K562 (cell line): ENCODE results near the gene FAAP100. TPM values are rescaled to one million over a fixed set of nuclear protein-coding genes. Genes with fewer than 3 reads are reported as not detected.

Experiments used
- ATF1 ChIP-seq, 2 experiments: fragments of 450-650 bp in 1 of 2; IDR thresholded peaks; 2 replicates each; pipeline ENCODE4 v1.6.1; 2016; ENCODE audit warnings: missing compliant biosample characterization in 1 of 2, missing genetic modification characterization in 1 of 2
- CBX5 ChIP-seq: IDR thresholded peaks from 2 replicates; pipeline ENCODE4 v1.6.1; 2014; ENCODE audit warnings: low read depth, borderline replicate concordance
- CSDE1 ChIP-seq, 2 experiments: fragments of 450-650 bp; IDR thresholded peaks; 2 replicates each; pipeline ENCODE4 v1.6.1; 2016; ENCODE audit warnings: mild to moderate bottlenecking in 1 of 2
- ESRRB ChIP-seq: fragments of 250-450 bp; sonication (Bioruptor Pico); IDR thresholded peaks from 2 replicates; pipeline ENCODE4 v1.5.0; 2020; ENCODE audit warnings: mild to moderate bottlenecking, moderate library complexity, borderline replicate concordance
- ETV1 ChIP-seq: fragments of 450-650 bp; conservative IDR thresholded peaks from 2 replicates; pipeline ENCODE4 v1.6.1; 2016; ENCODE audit warnings: missing genetic modification characterization, control low read depth, low read depth, missing compliant biosample characterization
- FOXA1 ChIP-seq: fragments of 450-650 bp; IDR thresholded peaks from 2 replicates; pipeline ENCODE4 v1.6.1; 2016; ENCODE audit warnings: mild to moderate bottlenecking, borderline replicate concordance
- FOXJ3 ChIP-seq: sonication (generic); formaldehyde crosslinking; IDR thresholded peaks from 2 replicates; pipeline ENCODE4 v1.4.0; 2020; ENCODE audit warnings: mild to moderate bottlenecking, missing genetic modification reagents
- KLF13 ChIP-seq: fragments of 450-650 bp; IDR thresholded peaks from 2 replicates; pipeline ENCODE4 v1.6.1; 2016; ENCODE audit warnings: missing genetic modification characterization, low read depth, mild to moderate bottlenecking, missing compliant biosample characterization, moderate library complexity, borderline replicate concordance
- KLF6 ChIP-seq: fragments of 250-450 bp; sonication (Bioruptor Pico); IDR thresholded peaks from 2 replicates; pipeline ENCODE4 v1.4.0; 2020; ENCODE audit warnings: mild to moderate bottlenecking, moderate library complexity, borderline replicate concordance
- MED1 ChIP-seq: sonication (generic); formaldehyde crosslinking; IDR thresholded peaks from 2 replicates; pipeline ENCODE4 v1.8.1; 2023; ENCODE audit warnings: missing genetic modification reagents, borderline replicate concordance
- MYNN ChIP-seq, 2 experiments: sonication (generic); formaldehyde crosslinking in 1 of 2; IDR thresholded peaks; 2 replicates each; pipeline versions ENCODE4 v1.5.0 to v1.6.1; 2016 to 2020; ENCODE audit warnings: antibody characterized with exemption in 1 of 2, missing genetic modification reagents in 1 of 2
- NCOA1 ChIP-seq: fragments of 450-650 bp; IDR thresholded peaks from 2 replicates; pipeline ENCODE4 v1.6.1; 2016; ENCODE audit warnings: low read depth
- PHB ChIP-seq: fragments of 250-450 bp; sonication (Bioruptor Pico); IDR thresholded peaks from 2 replicates; pipeline ENCODE4 v1.5.0; 2021
- POLR2B ChIP-seq: fragments of 450-650 bp; IDR thresholded peaks from 2 replicates; pipeline ENCODE4 v1.6.1; 2018; ENCODE audit warnings: low read depth; ENCODE audit not compliant: partially characterized antibody
- PTTG1 ChIP-seq: fragments of 450-650 bp; IDR thresholded peaks from 2 replicates; pipeline ENCODE4 v1.6.1; 2016; ENCODE audit warnings: low read depth, mild to moderate bottlenecking, missing genetic modification characterization, missing compliant biosample characterization
- SMARCE1 ChIP-seq: fragments of 450-650 bp; IDR thresholded peaks from 2 replicates; pipeline ENCODE4 v1.7.1; 2016; ENCODE audit warnings: mild to moderate bottlenecking
- STAT5B ChIP-seq: fragments of 250-450 bp; sonication (Bioruptor Pico); IDR thresholded peaks from 2 replicates; pipeline ENCODE4 v1.8.0; 2021; ENCODE audit warnings: mild to moderate bottlenecking, inconsistent platforms
- ZNF311 ChIP-seq: fragments of 250-450 bp; sonication (Bioruptor Pico); IDR thresholded peaks from 2 replicates; pipeline ENCODE4 v1.4.0; 2020; ENCODE audit warnings: mild to moderate bottlenecking, moderate library complexity
- ZNF583 ChIP-seq: fragments of 250-450 bp; sonication (Bioruptor Pico); IDR thresholded peaks from 2 replicates; pipeline ENCODE4 v1.4.0; 2020
- ZNF589 ChIP-seq: fragments of 200-800 bp; sonication (Bioruptor generic); IDR thresholded peaks from 2 replicates; pipeline ENCODE4 v1.6.1; 2016; ENCODE audit warnings: low read depth, missing genetic modification characterization, missing compliant biosample characterization
- polyA plus RNA-seq, 8 experiments: library from polyadenylated mRNA; depleted of rRNA in 4 of 8; stranded (reverse) in 5 of 8; unstranded in 3 of 8; fragments of >200 nt; fragmentation: Nextera tagmentation in 2 of 8; fragmentation: Illumina TruSeq in 1 of 8; extraction: Ambion mirVana in 2 of 8; extraction: Trizol in 1 of 8; gene quantifications; 2 replicates each; pipeline versions ENCODE4 v1.2.1 to v1.2.3, GENCODE V29; 2011 to 2014; ENCODE audit warnings: inconsistent platforms in 1 of 8, missing spikeins in 1 of 8
- total RNA-seq, 7 experiments: library from RNA; depleted of rRNA in 6 of 7; stranded (reverse); fragments of >200 nt in 6 of 7; fragmentation: Illumina TruSeq in 2 of 7; extraction: Trizol in 2 of 7; gene quantifications; 2 replicates each; pipeline versions ENCODE4 v1.2.1 to v1.2.3, GENCODE V29; 2011 to 2021; ENCODE audit warnings: low replicate concordance in 1 of 7
- TF ChIP-seq, protein P1 (sequence below): fragments of 250-450 bp; sonication (Bioruptor Pico); IDR thresholded peaks from 2 replicates; pipeline ENCODE4 v1.9.0; 2021; ENCODE audit warnings: mild to moderate bottlenecking
- TF ChIP-seq, protein P2 (sequence below): fragments of 250-450 bp; sonication (Bioruptor Pico); IDR thresholded peaks from 2 replicates; pipeline ENCODE4 v1.5.0; 2022; ENCODE audit warnings: mild to moderate bottlenecking
- TF ChIP-seq, protein P3 (sequence below): sonication (generic); formaldehyde crosslinking; IDR thresholded peaks from 2 replicates; pipeline ENCODE4 v1.8.1; 2023; ENCODE audit warnings: mild to moderate bottlenecking, missing genetic modification reagents
- TF ChIP-seq, protein P4 (sequence below), 3 experiments: fragments of 200-800 bp in 1 of 3; sonication (Bioruptor generic) in 1 of 3; sonication (generic) in 1 of 3; formaldehyde crosslinking in 1 of 3; IDR thresholded peaks; 2 replicates each; pipeline versions ENCODE4 v1.6.1 to v1.8.0; 2016 to 2022; ENCODE audit warnings: mild to moderate bottlenecking in 2 of 3, missing compliant biosample characterization in 2 of 3, missing genetic modification characterization in 2 of 3, missing genetic modification reagents in 1 of 3

The FAAP100 gene
- total and polyA plus RNA-seq, 9 of the 15 experiments (the other 6 are each of a cell fraction or from before 2014, with no cell fraction given) = 0.31 to 51.2 (median 12.6) TPM

DNA sequence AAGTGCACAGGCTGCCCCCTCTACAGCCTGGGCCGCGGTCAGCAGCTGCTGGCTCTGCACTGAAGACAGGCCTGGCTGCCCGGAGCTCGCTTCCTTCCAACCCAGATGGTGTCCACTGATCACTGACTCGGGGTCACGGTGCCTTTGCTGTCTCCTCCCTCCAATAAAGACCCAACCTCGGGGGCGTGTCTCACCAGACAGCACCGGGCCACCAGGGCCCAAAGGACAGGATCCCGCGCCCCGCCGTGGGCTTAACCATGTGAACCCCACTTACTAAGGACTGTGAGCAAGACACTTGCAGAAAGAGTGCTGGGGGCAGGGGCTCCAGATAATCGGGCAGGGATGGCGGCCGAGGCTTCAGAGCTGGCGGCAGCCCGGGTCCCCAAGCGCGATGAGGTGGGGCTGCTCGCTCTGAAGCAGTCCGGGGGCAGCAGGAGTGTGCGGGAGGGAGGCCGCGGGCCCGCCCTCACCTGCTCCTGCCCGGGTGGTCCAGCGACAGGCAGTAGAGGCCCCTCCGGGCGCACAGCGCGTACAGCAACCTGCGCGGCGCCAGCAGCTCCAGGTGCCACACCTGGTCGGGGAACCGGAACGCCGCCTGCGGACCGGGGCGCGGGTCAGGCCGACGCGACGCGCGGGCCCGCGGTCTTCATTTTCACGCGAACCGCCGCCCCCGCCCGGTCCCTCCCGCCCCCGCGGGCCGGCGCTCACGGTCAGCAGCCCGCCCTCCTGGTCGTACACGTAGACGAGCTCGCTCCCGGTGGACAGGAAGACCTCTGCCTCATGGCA, 502 bp downstream of the FAAP100 start (continued):
- TF ChIP-seq, protein P1, sequence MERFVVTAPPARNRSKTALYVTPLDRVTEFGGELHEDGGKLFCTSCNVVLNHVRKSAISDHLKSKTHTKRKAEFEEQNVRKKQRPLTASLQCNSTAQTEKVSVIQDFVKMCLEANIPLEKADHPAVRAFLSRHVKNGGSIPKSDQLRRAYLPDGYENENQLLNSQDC (CRISPR knock-in tag) = no peak
- no peak for TF ChIP-seq PTTG1 (tag)
- no peak for TF ChIP-seq MYNN (IDR thresholded peaks at IDR 0.05)
- no peak for TF ChIP-seq MYNN (CRISPR knock-in tag; IDR thresholded peaks at IDR 0.05)
- no peak for TF ChIP-seq SMARCE1
- no peak for TF ChIP-seq POLR2B
- no peak for TF ChIP-seq NCOA1
- TF ChIP-seq ZNF583 (CRISPR knock-in tag) = no peak
- TF ChIP-seq ZNF311 (CRISPR knock-in tag) = no peak
- no peak for TF ChIP-seq CSDE1 (IDR thresholded peaks at IDR 0.05)
- TF ChIP-seq ETV1 (tag) = no peak
- no peak for TF ChIP-seq CBX5
- TF ChIP-seq, protein P2, sequence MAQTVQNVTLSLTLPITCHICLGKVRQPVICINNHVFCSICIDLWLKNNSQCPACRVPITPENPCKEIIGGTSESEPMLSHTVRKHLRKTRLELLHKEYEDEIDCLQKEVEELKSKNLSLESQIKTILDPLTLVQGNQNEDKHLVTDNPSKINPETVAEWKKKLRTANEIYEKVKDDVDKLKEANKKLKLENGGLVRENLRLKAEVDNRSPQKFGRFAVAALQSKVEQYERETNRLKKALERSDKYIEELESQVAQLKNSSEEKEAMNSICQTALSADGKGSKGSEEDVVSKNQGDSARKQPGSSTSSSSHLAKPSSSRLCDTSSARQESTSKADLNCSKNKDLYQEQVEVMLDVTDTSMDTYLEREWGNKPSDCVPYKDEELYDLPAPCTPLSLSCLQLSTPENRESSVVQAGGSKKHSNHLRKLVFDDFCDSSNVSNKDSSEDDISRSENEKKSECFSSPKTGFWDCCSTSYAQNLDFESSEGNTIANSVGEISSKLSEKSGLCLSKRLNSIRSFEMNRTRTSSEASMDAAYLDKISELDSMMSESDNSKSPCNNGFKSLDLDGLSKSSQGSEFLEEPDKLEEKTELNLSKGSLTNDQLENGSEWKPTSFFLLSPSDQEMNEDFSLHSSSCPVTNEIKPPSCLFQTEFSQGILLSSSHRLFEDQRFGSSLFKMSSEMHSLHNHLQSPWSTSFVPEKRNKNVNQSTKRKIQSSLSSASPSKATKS (CRISPR knock-in tag) = no peak
- TF ChIP-seq, protein P3, sequence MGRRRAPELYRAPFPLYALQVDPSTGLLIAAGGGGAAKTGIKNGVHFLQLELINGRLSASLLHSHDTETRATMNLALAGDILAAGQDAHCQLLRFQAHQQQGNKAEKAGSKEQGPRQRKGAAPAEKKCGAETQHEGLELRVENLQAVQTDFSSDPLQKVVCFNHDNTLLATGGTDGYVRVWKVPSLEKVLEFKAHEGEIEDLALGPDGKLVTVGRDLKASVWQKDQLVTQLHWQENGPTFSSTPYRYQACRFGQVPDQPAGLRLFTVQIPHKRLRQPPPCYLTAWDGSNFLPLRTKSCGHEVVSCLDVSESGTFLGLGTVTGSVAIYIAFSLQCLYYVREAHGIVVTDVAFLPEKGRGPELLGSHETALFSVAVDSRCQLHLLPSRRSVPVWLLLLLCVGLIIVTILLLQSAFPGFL (CRISPR knock-in tag) = no peak
- no peak for TF ChIP-seq ZNF589 (CRISPR knock-in tag)
- no peak for TF ChIP-seq STAT5B (CRISPR knock-in tag)
- no peak for TF ChIP-seq ESRRB
- TF ChIP-seq ATF1 (CRISPR knock-in tag; IDR thresholded peaks at IDR 0.05) = no peak
- no peak; the same call in none of the 2 replicates for TF ChIP-seq ATF1 (tag; IDR thresholded peaks at IDR 0.05)
- TF ChIP-seq, protein P4, sequence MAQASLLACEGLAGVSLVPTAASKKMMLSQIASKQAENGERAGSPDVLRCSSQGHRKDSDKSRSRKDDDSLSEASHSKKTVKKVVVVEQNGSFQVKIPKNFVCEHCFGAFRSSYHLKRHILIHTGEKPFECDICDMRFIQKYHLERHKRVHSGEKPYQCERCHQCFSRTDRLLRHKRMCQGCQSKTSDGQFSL (CRISPR knock-in tag; IDR thresholded peaks at IDR 0.05) = no peak
- TF ChIP-seq, protein P4 (tag; IDR thresholded peaks at IDR 0.05) = no peak
- no peak for TF ChIP-seq KLF6 (CRISPR knock-in tag)
- no peak for TF ChIP-seq KLF13
- no peak for TF ChIP-seq MED1 (CRISPR knock-in tag)
- no peak for TF ChIP-seq FOXA1
- no peak for TF ChIP-seq FOXJ3 (CRISPR knock-in tag)
- TF ChIP-seq PHB (CRISPR knock-in tag) = 0 out of 2 replicates have a peak, but pooled peaks have one; percentile 22
